IMR-90 (cell line): ENCODE data around the gene RAP2A.
A peak's percentile ranks its signal among the peaks of the same experiment; 100 is the strongest.

Source experiments
- CEBPB ChIP-seq: IDR thresholded peaks from 2 replicates; pipeline ENCODE4 v1.6.1; 2012; ENCODE audit warnings: low read depth, low read length, improper control_type of control experiment
- CTCF ChIP-seq: conservative IDR thresholded peaks from 2 replicates; pipeline ENCODE4 v1.5.1; 2012; ENCODE audit warnings: mild to moderate bottlenecking, low read depth, low read length, improper control_type of control experiment
- FOS ChIP-seq: fragments of 150-350 bp; IDR thresholded peaks from 2 replicates; pipeline ENCODE4 v1.6.1; 2016; ENCODE audit warnings: low read depth, low read length
- MAFK ChIP-seq: IDR thresholded peaks from 2 replicates; pipeline ENCODE4 v1.6.1; 2012; ENCODE audit warnings: low read depth, low read length, improper control_type of control experiment
- MAZ ChIP-seq: IDR thresholded peaks from 2 replicates; pipeline ENCODE4 v1.6.1; 2012; ENCODE audit warnings: low read depth, mild to moderate bottlenecking, low read length, improper control_type of control experiment, moderate library complexity, borderline replicate concordance
- MXI1 ChIP-seq: IDR thresholded peaks from 2 replicates; pipeline ENCODE4 v1.6.1; 2012; ENCODE audit warnings: low read depth, mild to moderate bottlenecking, low read length, moderate library complexity, borderline replicate concordance
- NFE2L2 ChIP-seq: fragments of 150-350 bp; IDR thresholded peaks from 2 replicates; pipeline ENCODE4 v1.6.1; 2016; ENCODE audit warnings: low read depth, mild to moderate bottlenecking, low read length
- POLR2A ChIP-seq: IDR thresholded peaks from 2 replicates; pipeline ENCODE4 v1.6.1; 2012; ENCODE audit warnings: mild to moderate bottlenecking, low read depth, low read length
- RAD21 ChIP-seq: IDR thresholded peaks from 2 replicates; pipeline ENCODE4 v1.6.1; 2012; ENCODE audit warnings: low read length, improper control_type of control experiment
- RCOR1 ChIP-seq: IDR thresholded peaks from 2 replicates; pipeline ENCODE4 v1.6.1; 2012; ENCODE audit warnings: mild to moderate bottlenecking, low read length, improper control_type of control experiment; ENCODE audit not compliant: insufficient replicate concordance
- RFX5 ChIP-seq: IDR thresholded peaks from 2 replicates; pipeline ENCODE4 v1.8.0; 2012; ENCODE audit warnings: low read depth, mild to moderate bottlenecking, low read length, moderate library complexity
- TF ChIP-seq, protein P1 (sequence below): fragments of 150-350 bp; IDR thresholded peaks from 2 replicates; pipeline ENCODE4 v1.6.1; 2017; ENCODE audit warnings: mild to moderate bottlenecking, antibody characterized with exemption, low read length, low read depth

DNA sequence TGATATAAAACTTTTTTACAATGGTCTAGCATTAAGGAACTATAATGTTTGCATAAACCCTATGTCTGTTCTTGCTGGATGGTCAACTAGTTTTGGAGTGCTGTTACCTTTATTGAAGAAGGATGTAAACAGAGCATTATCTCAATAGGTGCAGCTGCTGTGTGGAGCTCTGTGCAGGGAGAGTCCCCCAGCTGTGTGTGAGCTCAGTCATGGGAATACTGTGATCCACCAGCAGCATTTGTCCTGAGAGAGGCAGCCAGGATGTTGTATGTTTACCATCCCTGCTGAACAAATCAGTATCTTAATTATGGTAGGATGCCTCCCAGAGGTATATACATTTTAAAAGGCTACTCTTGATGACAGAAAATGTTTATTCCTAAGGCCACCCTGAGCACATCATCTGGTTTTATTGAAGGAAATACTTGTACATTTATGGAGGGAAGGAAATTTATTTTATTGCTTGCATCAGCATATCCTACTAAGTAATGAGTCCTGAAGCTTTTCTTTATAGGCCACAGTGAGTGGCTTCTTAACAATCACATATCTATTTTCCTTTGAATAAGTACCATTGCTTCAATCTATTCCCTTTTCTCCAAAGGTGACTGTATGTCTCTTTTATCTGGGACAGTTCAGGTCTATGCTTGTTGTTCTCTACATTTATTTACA lies 11.7 kb downstream of the RAP2A start:
- TF ChIP-seq CEBPB, result no peak
- no peak for TF ChIP-seq CTCF
- TF ChIP-seq NFE2L2, result no peak
- TF ChIP-seq RCOR1, result no peak
- TF ChIP-seq, protein P1, sequence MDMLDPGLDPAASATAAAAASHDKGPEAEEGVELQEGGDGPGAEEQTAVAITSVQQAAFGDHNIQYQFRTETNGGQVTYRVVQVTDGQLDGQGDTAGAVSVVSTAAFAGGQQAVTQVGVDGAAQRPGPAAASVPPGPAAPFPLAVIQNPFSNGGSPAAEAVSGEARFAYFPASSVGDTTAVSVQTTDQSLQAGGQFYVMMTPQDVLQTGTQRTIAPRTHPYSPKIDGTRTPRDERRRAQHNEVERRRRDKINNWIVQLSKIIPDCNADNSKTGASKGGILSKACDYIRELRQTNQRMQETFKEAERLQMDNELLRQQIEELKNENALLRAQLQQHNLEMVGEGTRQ, result no peak
- no peak for TF ChIP-seq RAD21
- TF ChIP-seq POLR2A, result no peak
- peak; percentile 91 for TF ChIP-seq MAFK
- no peak for TF ChIP-seq MXI1
- TF ChIP-seq FOS, result no peak
- no peak for TF ChIP-seq RFX5
- no peak for TF ChIP-seq MAZ
